CD4-positive, alpha-beta T cell (primary cell): ENCODE measurements around the gene NR3C2. TPM values are rescaled to one million over a fixed set of nuclear protein-coding genes. Genes with fewer than 3 reads are reported as not detected.
"Not testable (repeated sequence)": the region's sequence is repeated elsewhere in the genome, so short reads cannot be mapped to it uniquely, and the experiment has no call there.

Experiments used
- ATAC-seq: fragments of 200-7000 bp; cut with Tn5 transposase; one replicate; pipeline ENCODE4 v1.10.0; 2022; ENCODE audit warnings: mild to moderate bottlenecking; ENCODE audit not compliant: poor library complexity
- CTCF ChIA-PET: fragments of 350-600 bp; sonication (Branson Sonifier 250); formaldehyde crosslinking; loops from one replicate; lab custom pipeline; 2021; ENCODE audit warnings: antibody characterized with exemption, inconsistent platforms; lab: Charles Lee
- POLR2A ChIA-PET: fragments of 350-600 bp; sonication (Branson Sonifier 250); formaldehyde crosslinking; loops from one replicate; lab custom pipeline; 2021; ENCODE audit warnings: antibody characterized with exemption, inconsistent platforms; lab: Charles Lee
- DNase-seq, 14 experiments: peaks; one replicate each; pipeline ENCODE4 v3.0.0-alpha.2; 2013 to 2020; ENCODE audit warnings: mixed read lengths in 2 of 14
- H3K27ac ChIP-seq, 2 donors: one replicate each; pipeline versions ENCODE4 v1.5.1 to v1.7.0; 2013; ENCODE audit warnings: low read length in 2 of 2, low read depth in 1 of 2, mild to moderate bottlenecking in 1 of 2
- H3K27me3 ChIP-seq, 2 experiments: 1 replicate in 1 of 2; 2 replicates in 1 of 2; pipeline versions ENCODE4 v1.6.1 to v1.7.0; 2013; ENCODE audit warnings: low read length in 2 of 2, control low read depth in 1 of 2, mild to moderate bottlenecking in 1 of 2, moderate library complexity in 1 of 2; ENCODE audit not compliant: insufficient read depth in 2 of 2, control insufficient read depth in 1 of 2
- H3K36me3 ChIP-seq: one replicate; pipeline ENCODE4 v1.6.1; 2013; ENCODE audit warnings: low read length, control low read depth; ENCODE audit not compliant: insufficient read depth
- H3K4me1 ChIP-seq: one replicate; pipeline ENCODE4 v1.6.1; 2013; ENCODE audit warnings: low read length, control low read depth; ENCODE audit not compliant: insufficient read depth
- H3K4me3 ChIP-seq: one replicate; pipeline ENCODE4 v1.5.1; 2013; ENCODE audit warnings: mild to moderate bottlenecking, low read length, moderate library complexity
- H3K9me3 ChIP-seq, 2 experiments: 1 replicate in 1 of 2; 2 replicates in 1 of 2; pipeline versions ENCODE4 v1.6.1 to v1.7.0; 2013; ENCODE audit warnings: low read length in 2 of 2, mild to moderate bottlenecking in 2 of 2, control low read depth in 1 of 2, moderate library complexity in 1 of 2; ENCODE audit not compliant: control insufficient read depth in 1 of 2, insufficient read depth in 1 of 2
- H3K27ac Mint-ChIP-seq: one replicate; pipeline ENCODE4 v1.8.0; 2020; ENCODE audit warnings: mixed read lengths
- H3K27me3 Mint-ChIP-seq: one replicate; pipeline ENCODE4 v1.8.0; 2021; ENCODE audit warnings: mixed read lengths
- H3K36me3 Mint-ChIP-seq: one replicate; pipeline ENCODE4 v1.8.0; 2021; ENCODE audit warnings: low read depth, mixed read lengths
- H3K4me1 Mint-ChIP-seq: one replicate; pipeline ENCODE4 v1.8.0; 2021; ENCODE audit warnings: low read depth, mixed read lengths
- H3K4me3 Mint-ChIP-seq: one replicate; pipeline ENCODE4 v1.8.0; 2020; ENCODE audit warnings: mild to moderate bottlenecking, mixed read lengths
- H3K9me3 Mint-ChIP-seq: one replicate; pipeline ENCODE4 v1.8.0; 2020; ENCODE audit warnings: mixed read lengths
- intact Hi-C, 2 experiments: fragments of 100-400 bp; cut with DNase I in 1 of 2; cut with micrococcal nuclease in 1 of 2; formaldehyde crosslinking; loops; one replicate each; pipeline versions ENCODE4 v1.15.1 to v1.9.0; 2023 to 2025; cut with DNase I, micrococcal nuclease
- total RNA-seq, 174 experiments: library from RNA in 2 of 174; stranded (reverse) in 2 of 174; gene quantifications; one replicate each; pipeline ENCODE4 v1.2.3 and lab custom pipeline; 2021 to 2026
- TF ChIP-seq, protein P1 (sequence below): fragments of 200-600 bp; IDR thresholded peaks from one replicate; pipeline ENCODE4 v1.8.0; 2022; ENCODE audit warnings: antibody characterized with exemption, mild to moderate bottlenecking

The NR3C2 gene
- total RNA-seq, 2 experiments from 2014 or later: 31.6 to 35.0 TPM

DNA sequence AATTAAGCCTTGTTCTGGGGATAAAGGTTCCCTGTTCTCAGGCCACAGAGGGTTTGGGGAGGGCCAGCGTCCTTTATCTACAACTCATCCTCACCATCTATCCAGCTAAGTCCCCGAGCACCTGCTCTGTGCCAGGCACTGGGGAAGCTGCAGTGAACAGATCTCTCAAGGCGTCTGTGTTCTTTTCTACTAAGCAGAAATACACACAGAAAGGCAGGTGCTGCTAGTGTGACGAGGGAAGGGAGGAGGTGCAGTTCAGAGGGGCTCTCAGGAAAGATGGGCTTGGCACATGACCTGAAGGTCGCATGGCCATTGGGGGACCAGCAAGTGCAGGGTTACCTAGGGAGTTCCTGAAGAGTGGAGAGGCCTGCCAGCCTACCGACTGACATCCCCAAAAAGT, 352.2 kb downstream of the NR3C2 start:
- Mint-ChIP-seq H3K4me3 (no peak overlapping the region), H3K36me3 (peaks cover 64% of the 10 kb centered on the region), H3K27me3 (no peaks in the 10 kb centered on the region), H3K4me1 (peaks cover 41% of the 10 kb centered on the region), H3K27ac (no peak overlapping the region), H3K9me3 (peaks cover 9% of the 10 kb centered on the region)
- Histone ChIP-seq H3K4me1 (no peaks in the 10 kb centered on the region), H3K9me3 (no peaks in the 10 kb centered on the region), H3K4me3 (no peak overlapping the region), H3K36me3 (peaks cover 4% of the 10 kb centered on the region), H3K27me3 (no peaks in the 10 kb centered on the region), H3K27ac (no peak overlapping the region)
- ChIA-PET CTCF (no interaction called here), POLR2A (no interaction called here)
- TF ChIP-seq, protein P1, sequence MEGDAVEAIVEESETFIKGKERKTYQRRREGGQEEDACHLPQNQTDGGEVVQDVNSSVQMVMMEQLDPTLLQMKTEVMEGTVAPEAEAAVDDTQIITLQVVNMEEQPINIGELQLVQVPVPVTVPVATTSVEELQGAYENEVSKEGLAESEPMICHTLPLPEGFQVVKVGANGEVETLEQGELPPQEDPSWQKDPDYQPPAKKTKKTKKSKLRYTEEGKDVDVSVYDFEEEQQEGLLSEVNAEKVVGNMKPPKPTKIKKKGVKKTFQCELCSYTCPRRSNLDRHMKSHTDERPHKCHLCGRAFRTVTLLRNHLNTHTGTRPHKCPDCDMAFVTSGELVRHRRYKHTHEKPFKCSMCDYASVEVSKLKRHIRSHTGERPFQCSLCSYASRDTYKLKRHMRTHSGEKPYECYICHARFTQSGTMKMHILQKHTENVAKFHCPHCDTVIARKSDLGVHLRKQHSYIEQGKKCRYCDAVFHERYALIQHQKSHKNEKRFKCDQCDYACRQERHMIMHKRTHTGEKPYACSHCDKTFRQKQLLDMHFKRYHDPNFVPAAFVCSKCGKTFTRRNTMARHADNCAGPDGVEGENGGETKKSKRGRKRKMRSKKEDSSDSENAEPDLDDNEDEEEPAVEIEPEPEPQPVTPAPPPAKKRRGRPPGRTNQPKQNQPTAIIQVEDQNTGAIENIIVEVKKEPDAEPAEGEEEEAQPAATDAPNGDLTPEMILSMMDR: no peak
- DNase-seq: no peak
- intact Hi-C loops: no loop called here
- no peak for ATAC-seq

DNA sequence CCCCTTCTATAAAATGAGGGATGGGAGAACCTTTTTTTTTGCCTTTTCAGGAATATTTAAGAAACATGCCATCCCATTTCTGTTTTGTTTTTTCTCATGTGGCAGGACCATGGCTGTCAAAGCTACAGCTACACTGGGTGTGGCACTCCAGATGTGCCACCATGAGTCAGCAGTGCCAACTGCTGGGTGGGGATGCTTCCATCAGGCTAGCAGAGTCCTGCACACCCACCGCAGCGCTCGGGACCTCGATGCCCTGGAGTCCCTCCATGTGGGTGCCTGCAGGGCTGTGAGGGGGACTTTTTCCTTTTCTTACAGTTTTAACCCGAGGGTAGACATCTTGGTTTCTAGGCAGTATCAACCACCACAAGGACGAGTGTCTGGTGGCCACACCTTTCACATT, 352.6 kb downstream of the NR3C2 start:
- H3K27me3 Mint-ChIP-seq: no peaks in the 10 kb centered on the region
- H3K4me1 Mint-ChIP-seq: peaks cover 45% of the 10 kb centered on the region
- H3K36me3 Mint-ChIP-seq: peaks cover 68% of the 10 kb centered on the region
- CTCF ChIA-PET: no interaction called here
- H3K4me3 ChIP-seq: no peak overlapping the region
- POLR2A ChIA-PET: no interaction called here
- intact Hi-C loops: no loop called here
- no peak overlapping the region for H3K27ac Mint-ChIP-seq
- DNase-seq (no peak), ATAC-seq (no peak)
- H3K36me3 ChIP-seq: peaks cover 4% of the 10 kb centered on the region
- no peaks in the 10 kb centered on the region for H3K9me3 ChIP-seq
- H3K4me3 Mint-ChIP-seq: no peak overlapping the region
- TF ChIP-seq, protein P1: no peak
- no peak overlapping the region for H3K27ac ChIP-seq
- H3K4me1 ChIP-seq: no peaks in the 10 kb centered on the region
- no peaks in the 10 kb centered on the region for H3K27me3 ChIP-seq
- H3K9me3 Mint-ChIP-seq: peaks cover 10% of the 10 kb centered on the region

DNA sequence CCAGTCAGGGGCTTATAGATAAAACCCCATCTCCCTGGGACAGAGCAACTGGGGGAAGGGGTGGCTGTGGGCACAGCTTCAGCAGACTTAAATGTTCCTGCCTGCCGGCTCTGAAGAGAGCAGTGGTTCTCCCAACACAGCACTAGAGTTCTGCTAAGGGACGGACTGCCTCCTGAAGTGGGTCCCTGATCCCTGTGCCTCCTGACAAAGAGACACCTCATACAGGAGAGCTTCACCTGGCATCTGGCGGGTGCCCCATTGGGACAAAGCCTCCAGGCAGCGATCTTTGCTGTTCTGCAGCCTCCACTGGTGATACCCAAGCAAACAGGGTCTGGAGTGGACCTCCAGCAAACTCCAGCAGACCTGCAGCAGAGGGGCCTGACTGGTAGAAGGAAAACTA, 359.1 kb downstream of the NR3C2 start:
- peaks cover 86% of the 10 kb centered on the region for H3K36me3 Mint-ChIP-seq
- H3K4me1 ChIP-seq, POLR2A ChIA-PET, H3K4me3 ChIP-seq, CTCF ChIA-PET, H3K27ac Mint-ChIP-seq, H3K4me3 Mint-ChIP-seq, DNase-seq, H3K27me3 Mint-ChIP-seq, ATAC-seq, intact Hi-C loops, H3K27me3 ChIP-seq, H3K27ac ChIP-seq, H3K9me3 ChIP-seq: not testable (repeated sequence)
- H3K36me3 ChIP-seq: peaks cover 21% of the 10 kb centered on the region
- H3K9me3 Mint-ChIP-seq: peaks cover 10% of the 10 kb centered on the region
- peaks cover 40% of the 10 kb centered on the region for H3K4me1 Mint-ChIP-seq

DNA sequence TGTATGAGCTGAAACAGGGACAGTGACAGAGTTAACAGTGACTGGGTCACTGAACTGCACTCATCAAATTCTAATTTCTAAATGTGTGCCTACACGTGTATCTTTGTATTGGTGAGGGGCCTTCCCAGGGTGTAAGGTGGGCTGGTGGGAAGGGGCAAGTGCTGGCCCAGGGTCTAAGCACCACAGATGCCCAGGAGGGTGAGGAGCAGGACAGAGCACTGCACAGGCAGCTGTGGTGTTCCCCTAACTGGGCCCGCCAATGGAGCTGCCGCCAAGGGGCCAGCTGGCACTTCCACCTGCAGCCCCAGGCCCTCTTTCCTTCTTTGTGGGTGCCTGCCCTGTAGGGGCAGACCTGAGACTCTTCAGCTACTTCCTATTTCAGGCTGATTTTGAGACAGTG, 360.5 kb downstream of the NR3C2 start:
- peaks cover 27% of the 10 kb centered on the region for H3K4me1 Mint-ChIP-seq
- ATAC-seq: no peak
- H3K9me3 Mint-ChIP-seq: peaks cover 4% of the 10 kb centered on the region
- Histone ChIP-seq H3K27me3 (no peaks in the 10 kb centered on the region), H3K4me1 (no peaks in the 10 kb centered on the region), H3K9me3 (peaks cover 7 to 10% of the 10 kb centered on the region in 2 experiments), H3K4me3 (no peak overlapping the region), H3K27ac (no peak overlapping the region), H3K36me3 (peaks cover 24% of the 10 kb centered on the region)
- no peak overlapping the region for H3K4me3 Mint-ChIP-seq
- no peak for DNase-seq
- H3K36me3 Mint-ChIP-seq: peaks cover 86% of the 10 kb centered on the region
- intact Hi-C loops: no loop called here
- TF ChIP-seq, protein P1: no peak
- no peak overlapping the region for H3K27ac Mint-ChIP-seq
- ChIA-PET POLR2A (interaction anchor here (0.7 kb wide), 1 partner anchor 18 kb away, joined by 3 read pairs; no protein-coding TSS in a partner anchor), CTCF (no interaction called here)
- H3K27me3 Mint-ChIP-seq: no peaks in the 10 kb centered on the region
